ENCODE results near the gene EBF3.

DNA sequence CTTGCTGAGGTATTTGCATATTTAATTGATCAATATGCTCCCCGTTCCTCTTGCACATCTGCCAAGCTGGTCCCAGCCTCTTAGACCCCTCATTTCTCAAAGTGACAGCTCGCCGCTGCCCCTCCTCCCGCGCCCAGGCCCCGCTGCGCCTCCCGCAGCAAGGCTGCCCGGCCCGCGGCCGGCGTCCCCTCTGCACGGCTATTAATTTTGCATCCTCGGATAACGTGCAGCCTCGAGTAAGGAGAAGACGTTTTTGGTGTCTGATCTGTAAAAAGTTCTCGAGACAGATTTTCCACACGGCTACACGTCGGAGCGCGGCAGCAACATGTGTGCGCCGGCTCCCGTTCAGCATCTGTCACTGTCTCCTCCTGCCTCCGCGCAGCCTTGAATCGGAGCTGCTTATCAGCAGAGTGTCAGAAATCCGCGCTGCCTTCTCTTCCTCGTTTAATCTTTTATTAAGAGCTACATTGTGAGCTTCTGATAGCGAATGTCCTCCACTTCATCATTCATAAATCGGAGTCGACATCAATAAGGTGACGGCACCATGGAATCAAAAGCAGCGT, 65.3 kb downstream of the EBF3 start:
- TF ChIP-seq, protein P1, sequence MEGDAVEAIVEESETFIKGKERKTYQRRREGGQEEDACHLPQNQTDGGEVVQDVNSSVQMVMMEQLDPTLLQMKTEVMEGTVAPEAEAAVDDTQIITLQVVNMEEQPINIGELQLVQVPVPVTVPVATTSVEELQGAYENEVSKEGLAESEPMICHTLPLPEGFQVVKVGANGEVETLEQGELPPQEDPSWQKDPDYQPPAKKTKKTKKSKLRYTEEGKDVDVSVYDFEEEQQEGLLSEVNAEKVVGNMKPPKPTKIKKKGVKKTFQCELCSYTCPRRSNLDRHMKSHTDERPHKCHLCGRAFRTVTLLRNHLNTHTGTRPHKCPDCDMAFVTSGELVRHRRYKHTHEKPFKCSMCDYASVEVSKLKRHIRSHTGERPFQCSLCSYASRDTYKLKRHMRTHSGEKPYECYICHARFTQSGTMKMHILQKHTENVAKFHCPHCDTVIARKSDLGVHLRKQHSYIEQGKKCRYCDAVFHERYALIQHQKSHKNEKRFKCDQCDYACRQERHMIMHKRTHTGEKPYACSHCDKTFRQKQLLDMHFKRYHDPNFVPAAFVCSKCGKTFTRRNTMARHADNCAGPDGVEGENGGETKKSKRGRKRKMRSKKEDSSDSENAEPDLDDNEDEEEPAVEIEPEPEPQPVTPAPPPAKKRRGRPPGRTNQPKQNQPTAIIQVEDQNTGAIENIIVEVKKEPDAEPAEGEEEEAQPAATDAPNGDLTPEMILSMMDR (IDR thresholded peaks at IDR 0.05; ENCODE audit: low read depth, low read length) = no peak
- no peak for TF ChIP-seq EZH2phosphoT487 (IDR thresholded peaks at IDR 0.05; ENCODE audit: low read depth)
